SK-N-SH (cell line): ENCODE results near the gene CSRNP3. TPM values are rescaled to one million over a fixed set of nuclear protein-coding genes. Genes with fewer than 3 reads are reported as not detected.

Experiments used
- CTCF ChIA-PET: fragments of 300-600, 350-600 bp; formaldehyde crosslinking; extraction: SDS; loops from one replicate; lab custom pipeline; 2021; lab: Yijun Ruan, JAX
- POLR2A ChIA-PET: fragments of 350-600 bp; sonication (Branson Sonifier 250); formaldehyde crosslinking; extraction: SDS; loops from one replicate; lab custom pipeline; 2020; ENCODE audit warnings: antibody characterized with exemption, inconsistent platforms; lab: Yijun Ruan, JAX
- DNase-seq: peaks from one replicate; pipeline ENCODE4 v3.0.0; 2012
- H2AFZ ChIP-seq: fragments of 200-600 bp; sonication (generic); 2 replicates; pipeline ENCODE4 v1.8.1; 2016; ENCODE audit warnings: antibody characterized with exemption, mild to moderate bottlenecking, low read depth
- H3F3A ChIP-seq: fragments of 200-600 bp; sonication (generic); replicated peaks from 2 replicates; pipeline ENCODE3; 2016; ENCODE audit warnings: antibody characterized with exemption, mild to moderate bottlenecking; ENCODE audit not compliant: insufficient read depth
- H3K27ac ChIP-seq, 2 experiments: fragments of 200-500 bp in 1 of 2; fragments of 200-600 bp in 1 of 2; sonication (Bioruptor generic) in 1 of 2; sonication (generic), shearing (Covaris generic) in 1 of 2; 2 replicates each; pipeline versions ENCODE4 v1.5.1 to v1.6.1; 2014 to 2016; ENCODE audit warnings: low read depth in 2 of 2, inconsistent platforms in 1 of 2, low read length in 1 of 2, mild to moderate bottlenecking in 1 of 2, mixed read lengths in 1 of 2
- H3K27me3 ChIP-seq: fragments of 200-600 bp; sonication (generic), shearing (Covaris generic); 2 replicates; pipeline ENCODE4 v1.6.1; 2016; ENCODE audit warnings: mixed run types; ENCODE audit not compliant: insufficient read depth
- H3K36me3 ChIP-seq, 2 experiments: fragments of 200-500 bp in 1 of 2; fragments of 200-600 bp in 1 of 2; sonication (Bioruptor generic) in 1 of 2; sonication (generic) in 1 of 2; replicated peaks in 1 of 2; 2 replicates each; pipeline versions ENCODE3 to v1.5.1; 2014 to 2016; ENCODE audit warnings: low read length in 1 of 2, mild to moderate bottlenecking in 1 of 2; ENCODE audit not compliant: insufficient read depth in 2 of 2, control insufficient read depth in 1 of 2
- H3K4me1 ChIP-seq, 2 experiments: fragments of 200-500 bp in 1 of 2; fragments of 200-600 bp in 1 of 2; sonication (Bioruptor generic) in 1 of 2; sonication (generic), shearing (Covaris generic) in 1 of 2; 2 replicates each; pipeline versions ENCODE4 v1.5.1 to v1.6.1; 2014 to 2016; ENCODE audit warnings: low read depth in 1 of 2, low read length in 1 of 2, mixed run types in 1 of 2; ENCODE audit not compliant: insufficient read depth in 2 of 2, control insufficient read depth in 1 of 2
- H3K4me2 ChIP-seq: fragments of 200-600 bp; sonication (generic), shearing (Covaris generic); 2 replicates; pipeline ENCODE4 v1.6.1; 2017; ENCODE audit warnings: mixed run types
- H3K4me3 ChIP-seq, 2 experiments: fragments of 200-500 bp in 1 of 2; fragments of 200-600 bp in 1 of 2; sonication (Bioruptor generic) in 1 of 2; sonication (generic), shearing (Covaris generic) in 1 of 2; 2 replicates each; pipeline versions ENCODE4 v1.5.1 to v1.8.1; 2014 to 2016; ENCODE audit warnings: low read depth in 2 of 2, inconsistent platforms in 1 of 2, low read length in 1 of 2, mild to moderate bottlenecking in 1 of 2, mixed read lengths in 1 of 2, moderate library complexity in 1 of 2
- H3K79me2 ChIP-seq: fragments of 200-600 bp; sonication (generic); 2 replicates; pipeline ENCODE4 v1.8.1; 2017; ENCODE audit warnings: mild to moderate bottlenecking; ENCODE audit not compliant: insufficient read depth
- H3K9ac ChIP-seq: fragments of 200-600 bp; sonication (generic); 2 replicates; pipeline ENCODE4 v1.6.1; 2017; ENCODE audit warnings: mixed run types
- H3K9me2 ChIP-seq: fragments of 200-600 bp; sonication (generic); 2 replicates; pipeline ENCODE4 v1.6.1; 2017; ENCODE audit warnings: mixed run types
- H3K9me3 ChIP-seq: fragments of 200-600 bp; sonication (generic); 2 replicates; pipeline ENCODE4 v1.6.1; 2017; ENCODE audit warnings: mixed run types, mild to moderate bottlenecking, moderate library complexity
- H4K20me1 ChIP-seq: fragments of 200-600 bp; sonication (generic); 2 replicates; pipeline ENCODE4 v1.6.1; 2017; ENCODE audit warnings: mild to moderate bottlenecking, mixed run types; ENCODE audit not compliant: insufficient read depth
- CHD2 ChIP-seq: fragments of 150-350 bp; IDR thresholded peaks from 2 replicates; pipeline ENCODE4 v1.6.1; 2018; ENCODE audit warnings: low read length; ENCODE audit not compliant: partially characterized antibody
- CTCF ChIP-seq: fragments of 200-600 bp; sonication (generic); IDR thresholded peaks from 2 replicates; pipeline ENCODE4 v1.6.1; 2017; ENCODE audit warnings: antibody characterized with exemption, mild to moderate bottlenecking, moderate library complexity
- ELF1 ChIP-seq: IDR thresholded peaks from 2 replicates; pipeline ENCODE4 v1.4.0; 2012
- EZH2phosphoT487 ChIP-seq: fragments of 200-600 bp; sonication (generic); IDR thresholded peaks from 2 replicates; pipeline ENCODE4 v1.6.1; 2017; ENCODE audit warnings: low read depth, mixed run types, mild to moderate bottlenecking, antibody characterized with exemption, moderate library complexity, borderline replicate concordance
- FOXJ3 ChIP-seq: sonication (generic); formaldehyde crosslinking; IDR thresholded peaks from 2 replicates; pipeline ENCODE4 v1.5.1; 2020; ENCODE audit warnings: mild to moderate bottlenecking, missing genetic modification reagents
- FOXM1 ChIP-seq: IDR thresholded peaks from 2 replicates; pipeline ENCODE4 v1.4.0; 2012; ENCODE audit warnings: low read depth, mild to moderate bottlenecking
- GABPA ChIP-seq: IDR thresholded peaks from 2 replicates; pipeline ENCODE4 v1.4.0; 2012; ENCODE audit warnings: low read depth, mild to moderate bottlenecking
- MEF2A ChIP-seq: IDR thresholded peaks from 2 replicates; pipeline ENCODE4 v1.4.0; 2012; ENCODE audit warnings: low read depth, borderline replicate concordance
- MXI1 ChIP-seq: IDR thresholded peaks from 2 replicates; pipeline ENCODE4 v1.6.1; 2012; ENCODE audit warnings: mild to moderate bottlenecking, low read depth, low read length, improper control_type of control experiment
- NRF1 ChIP-seq: IDR thresholded peaks from 2 replicates; pipeline ENCODE4 v1.6.1; 2012; ENCODE audit warnings: low read depth, mild to moderate bottlenecking, low read length
- PBX3 ChIP-seq: IDR thresholded peaks from 2 replicates; pipeline ENCODE4; 2012
- POLR2AphosphoS5 ChIP-seq: IDR thresholded peaks from 2 replicates; pipeline ENCODE4 v1.6.1; 2012; ENCODE audit warnings: low read depth, low read length
- RFX5 ChIP-seq: IDR thresholded peaks from 2 replicates; pipeline ENCODE4 v1.6.1; 2012; ENCODE audit warnings: mild to moderate bottlenecking, improper control_type of control experiment, low read length
- WGBS: methylation state at CpG from one replicate; pipeline ENCODE4 v1.1.6; 2017; ENCODE audit warnings: low lambda C conversion rate; 5-methylcytosine and 5-hydroxymethylcytosine counted together
- polyA plus RNA-seq, 3 experiments: library from polyadenylated mRNA; depleted of rRNA; stranded (reverse); fragments of >200 nt; gene quantifications; 2 replicates each; pipeline ENCODE4 v1.2.3, GENCODE V29; 2012
- TF ChIP-seq, protein P1 (sequence below): IDR thresholded peaks from 2 replicates; pipeline ENCODE4 v1.6.1; 2012; ENCODE audit warnings: mild to moderate bottlenecking, low read depth, low read length, moderate library complexity

CSRNP3 gene
- polyA plus RNA-seq, 1 of the 3 experiments (the other 2 are of a cell fraction), result 1.0 TPM

- Histone ChIP-seq H3K9ac (no peak overlapping the region), H3K27ac (no peak overlapping the region), H3K9me2 (no peaks in the 10 kb centered on the region), H3K4me3 (no peak overlapping the region), H3F3A (no peaks in the 10 kb centered on the region), H3K4me2 (no peak overlapping the region), H3K79me2 (no peaks in the 10 kb centered on the region), H3K36me3 (no peaks in the 10 kb centered on the region), H3K27me3 (no peaks in the 10 kb centered on the region), H3K9me3 (no peaks in the 10 kb centered on the region), H3K4me1 (peaks cover 0 to 18% of the 10 kb centered on the region in 2 experiments; a peak in 1 of 4 replicates), H4K20me1 (no peaks in the 10 kb centered on the region), H2AFZ (no peak overlapping the region)
- TF ChIP-seq FOXM1 (no peak), CHD2 (no peak), MEF2A (no peak), GABPA (no peak)
- no peak for DNase-seq
- CTCF ChIA-PET, result interaction anchor here (1.1 to 1.5 kb wide), 4 partner anchors 9 to 183 kb away, joined by 3 to 4 read pairs (median 3); no protein-coding TSS in a partner anchor
- 86% methylated on average over 3 of the region's 3 CpGs for WGBS
- POLR2A ChIA-PET, result interaction anchor here (1.1 kb wide), 1 partner anchor 12 kb away, joined by 3 read pairs; no protein-coding TSS in a partner anchor
Observed at GRCh38 chr2:165584126-165584654, 114.7 kb downstream of the CSRNP3 start.

DNA sequence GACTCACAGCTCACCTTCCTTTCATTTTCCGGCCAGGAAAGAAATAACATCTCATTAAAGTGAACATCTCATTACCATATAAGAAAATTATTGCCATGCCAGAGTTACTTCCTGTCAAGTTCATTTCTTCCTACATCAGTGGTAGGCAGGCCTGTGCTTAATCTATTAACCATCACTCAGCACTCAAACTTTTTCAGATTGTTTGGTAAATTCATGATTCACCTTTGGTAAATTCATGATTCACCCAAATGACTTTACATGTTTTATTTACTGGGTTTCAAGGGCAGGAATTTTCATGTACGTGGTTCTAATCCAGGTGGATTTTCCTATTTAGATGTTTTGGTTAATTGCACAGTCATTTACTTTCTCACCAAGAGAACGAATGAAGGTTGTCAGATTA, 116.5 kb downstream of the CSRNP3 start:
- H3K4me3 ChIP-seq, result no peak overlapping the region
- no peak overlapping the region for H3K4me2 ChIP-seq
- H3K9me3 ChIP-seq, result no peaks in the 10 kb centered on the region
- H3K4me1 ChIP-seq, result peaks cover 0 to 18% of the 10 kb centered on the region in 2 experiments; a peak in 1 of 4 replicates
- no peak overlapping the region for H3K9ac ChIP-seq
- 90% methylated on average over 3 of the region's 3 CpGs for WGBS
- TF ChIP-seq RFX5, result no peak
- H2AFZ ChIP-seq, result no peak overlapping the region
- ChIA-PET CTCF (no interaction called here), POLR2A (no interaction called here)
- H4K20me1 ChIP-seq, result no peaks in the 10 kb centered on the region
- H3K9me2 ChIP-seq, result no peaks in the 10 kb centered on the region
- H3K36me3 ChIP-seq, result no peaks in the 10 kb centered on the region
- H3F3A ChIP-seq, result no peaks in the 10 kb centered on the region
- no peak for DNase-seq
- no peak overlapping the region for H3K27ac ChIP-seq
- no peaks in the 10 kb centered on the region for H3K27me3 ChIP-seq
- H3K79me2 ChIP-seq, result no peaks in the 10 kb centered on the region

GRCh38 chr2:165587335-165587938, 117.9 kb downstream of the CSRNP3 start:
- peaks cover 0 to 14% of the 10 kb centered on the region in 2 experiments; a peak in 1 of 4 replicates for H3K4me1 ChIP-seq
- H4K20me1 ChIP-seq, result no peaks in the 10 kb centered on the region
- H3K9me2 ChIP-seq, result no peaks in the 10 kb centered on the region
- no peak overlapping the region for H2AFZ ChIP-seq
- ChIA-PET CTCF (no interaction called here), POLR2A (no interaction called here)
- H3F3A ChIP-seq, result no peaks in the 10 kb centered on the region
- WGBS, result 92% methylated on average over 4 of the region's 4 CpGs
- no peaks in the 10 kb centered on the region for H3K27me3 ChIP-seq
- no peaks in the 10 kb centered on the region for H3K9me3 ChIP-seq
- H3K27ac ChIP-seq, result no peak overlapping the region
- H3K9ac ChIP-seq, result no peak overlapping the region
- no peak overlapping the region for H3K4me3 ChIP-seq
- DNase-seq, result no peak
- H3K4me2 ChIP-seq, result no peak overlapping the region
- no peaks in the 10 kb centered on the region for H3K36me3 ChIP-seq
- no peaks in the 10 kb centered on the region for H3K79me2 ChIP-seq
- no peak for TF ChIP-seq FOXJ3
- TF ChIP-seq NRF1, result no peak
- TF ChIP-seq CHD2, result no peak
- TF ChIP-seq, protein P1, sequence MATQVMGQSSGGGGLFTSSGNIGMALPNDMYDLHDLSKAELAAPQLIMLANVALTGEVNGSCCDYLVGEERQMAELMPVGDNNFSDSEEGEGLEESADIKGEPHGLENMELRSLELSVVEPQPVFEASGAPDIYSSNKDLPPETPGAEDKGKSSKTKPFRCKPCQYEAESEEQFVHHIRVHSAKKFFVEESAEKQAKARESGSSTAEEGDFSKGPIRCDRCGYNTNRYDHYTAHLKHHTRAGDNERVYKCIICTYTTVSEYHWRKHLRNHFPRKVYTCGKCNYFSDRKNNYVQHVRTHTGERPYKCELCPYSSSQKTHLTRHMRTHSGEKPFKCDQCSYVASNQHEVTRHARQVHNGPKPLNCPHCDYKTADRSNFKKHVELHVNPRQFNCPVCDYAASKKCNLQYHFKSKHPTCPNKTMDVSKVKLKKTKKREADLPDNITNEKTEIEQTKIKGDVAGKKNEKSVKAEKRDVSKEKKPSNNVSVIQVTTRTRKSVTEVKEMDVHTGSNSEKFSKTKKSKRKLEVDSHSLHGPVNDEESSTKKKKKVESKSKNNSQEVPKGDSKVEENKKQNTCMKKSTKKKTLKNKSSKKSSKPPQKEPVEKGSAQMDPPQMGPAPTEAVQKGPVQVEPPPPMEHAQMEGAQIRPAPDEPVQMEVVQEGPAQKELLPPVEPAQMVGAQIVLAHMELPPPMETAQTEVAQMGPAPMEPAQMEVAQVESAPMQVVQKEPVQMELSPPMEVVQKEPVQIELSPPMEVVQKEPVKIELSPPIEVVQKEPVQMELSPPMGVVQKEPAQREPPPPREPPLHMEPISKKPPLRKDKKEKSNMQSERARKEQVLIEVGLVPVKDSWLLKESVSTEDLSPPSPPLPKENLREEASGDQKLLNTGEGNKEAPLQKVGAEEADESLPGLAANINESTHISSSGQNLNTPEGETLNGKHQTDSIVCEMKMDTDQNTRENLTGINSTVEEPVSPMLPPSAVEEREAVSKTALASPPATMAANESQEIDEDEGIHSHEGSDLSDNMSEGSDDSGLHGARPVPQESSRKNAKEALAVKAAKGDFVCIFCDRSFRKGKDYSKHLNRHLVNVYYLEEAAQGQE, result no peak
- TF ChIP-seq FOXM1, result no peak
- no peak for TF ChIP-seq RFX5
- no peak for TF ChIP-seq PBX3
- TF ChIP-seq CTCF, result no peak
- TF ChIP-seq MXI1, result no peak
- no peak for TF ChIP-seq GABPA
- TF ChIP-seq POLR2AphosphoS5, result no peak
- TF ChIP-seq ELF1, result no peak
- TF ChIP-seq EZH2phosphoT487, result no peak
